Lung (tissue), 12 donors: ENCODE data around the gene IFI27L2. TPM values are rescaled to one million over a fixed set of nuclear protein-coding genes. Genes with fewer than 3 reads are reported as not detected.

Source experiments
- ATAC-seq: fragments of 200-7000 bp; cut with Tn5 transposase; one replicate; pipeline ENCODE4 v1.9.1; 2020; ENCODE audit warnings: moderate number of reproducible peaks; ENCODE audit not compliant: insufficient read depth, low FRiP score
- DNase-seq, 3 donors: peaks; one replicate each; pipeline ENCODE4 v3.0.0-alpha.2; 2013 to 2017
- H3K27ac ChIP-seq, 2 donors: one replicate each; pipeline ENCODE4 v1.5.1; 2013; ENCODE audit warnings: mild to moderate bottlenecking in 2 of 2, moderate library complexity in 2 of 2, control low read depth in 1 of 2, inconsistent platforms in 1 of 2, low read depth in 1 of 2, low read length in 1 of 2
- H3K27me3 ChIP-seq, 3 donors: one replicate each; pipeline ENCODE4 v1.5.1; 2013; ENCODE audit warnings: low read length in 2 of 3; ENCODE audit not compliant: control insufficient read depth in 3 of 3, insufficient read depth in 3 of 3
- H3K36me3 ChIP-seq, 4 donors: one replicate each; pipeline ENCODE4 v1.5.1; 2013; ENCODE audit warnings: low read length in 4 of 4, mild to moderate bottlenecking in 1 of 4, moderate library complexity in 1 of 4; ENCODE audit not compliant: control insufficient read depth in 4 of 4, insufficient read depth in 4 of 4
- H3K4me1 ChIP-seq, 5 donors: one replicate each; pipeline ENCODE4 v1.5.1; 2013; ENCODE audit warnings: low read length in 5 of 5, mild to moderate bottlenecking in 2 of 5, moderate library complexity in 1 of 5; ENCODE audit not compliant: control insufficient read depth in 5 of 5, insufficient read depth in 5 of 5
- H3K4me3 ChIP-seq: one replicate; pipeline ENCODE4 v1.5.1; 2013; ENCODE audit warnings: mild to moderate bottlenecking, control low read depth, moderate library complexity
- H3K9ac ChIP-seq, 2 donors: one replicate each; pipeline ENCODE4 v1.5.1; 2013; ENCODE audit warnings: low read length in 2 of 2, control low read depth in 1 of 2; ENCODE audit not compliant: insufficient read depth in 1 of 2
- H3K9me3 ChIP-seq, 4 donors: one replicate each; pipeline ENCODE4 v1.5.1; 2013; ENCODE audit warnings: low read length in 3 of 4, mild to moderate bottlenecking in 1 of 4, moderate library complexity in 1 of 4; ENCODE audit not compliant: control insufficient read depth in 4 of 4, insufficient read depth in 3 of 4
- WGBS, 2 donors: extraction: QIAGEN DNeasy Blood & Tissue Kit; methylation state at CpG; one replicate each; pipeline ENCODE4 v1.1.7; 2013; 5-methylcytosine and 5-hydroxymethylcytosine counted together
- polyA plus RNA-seq, 2 donors: library from polyadenylated mRNA; stranded (reverse); fragments of 200-250 nt; gene quantifications; one replicate each; pipeline ENCODE4 v1.2.1, GENCODE V29; 2013
- total RNA-seq, 2 donors: library from RNA; depleted of rRNA in 1 of 2; stranded (reverse); fragments of >200 nt in 1 of 2; gene quantifications; one replicate each; pipeline ENCODE4 v1.2.1, GENCODE V29; 2014 to 2021
- TF ChIP-seq, protein P1 (sequence below): IDR thresholded peaks from 2 replicates; pipeline ENCODE4 v1.5.1; 2012; ENCODE audit warnings: mild to moderate bottlenecking; ENCODE audit errors: control extremely low read depth, extremely low read depth
- donor health status: control.
- donor health status: control.
- donor health status: Bipolar disorder and iron deficiency.
- donor health status: healthy.
- donor health status: DM: yes; HTN: yes; CAD: no.

IFI27L2 gene
- total and polyA plus RNA-seq, 4 donors, result 27.2 to 127 (median 73.4) TPM

DNA sequence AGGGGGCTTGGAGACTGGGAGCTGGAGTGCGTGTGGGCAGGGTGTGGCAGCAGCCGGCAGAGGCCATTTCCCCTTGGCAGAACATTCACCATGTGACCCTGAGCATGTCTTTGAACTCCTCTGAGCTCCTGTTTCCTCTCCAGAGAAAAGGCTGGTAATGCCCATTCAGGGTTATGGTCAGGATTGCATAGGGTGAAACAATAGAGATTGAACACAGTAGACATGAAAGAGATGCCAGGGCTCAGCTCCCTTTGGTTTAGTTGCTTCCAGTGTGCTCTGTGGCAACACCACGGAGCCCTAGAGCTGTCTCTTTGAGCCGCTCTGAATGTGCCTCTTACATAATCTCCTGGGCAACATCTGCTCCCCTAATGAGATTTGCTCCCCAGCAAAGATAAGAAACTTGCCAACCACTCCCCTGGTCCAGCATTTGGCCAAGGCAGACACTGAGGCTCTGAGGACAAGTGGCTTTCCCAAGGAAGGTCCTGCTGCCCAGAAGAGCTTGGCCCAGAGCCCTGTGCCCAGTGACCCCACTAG lies 14.3 kb downstream of the IFI27L2 start:
- peak in 2 of 3 donors; percentile 6 to 53 for DNase-seq
- H3K4me1 ChIP-seq, result peaks cover 0 to 16% (median 5%) of the 10 kb centered on the region in 5 donors
- H3K9ac ChIP-seq, result no peak overlapping the region
- peak overlapping the region; percentile 36 to 87 for H3K27ac ChIP-seq
- H3K9me3 ChIP-seq, result peaks cover 0 to 7% (median 3%) of the 10 kb centered on the region in 4 donors
- peak; percentile 29 for ATAC-seq
- TF ChIP-seq, protein P1, sequence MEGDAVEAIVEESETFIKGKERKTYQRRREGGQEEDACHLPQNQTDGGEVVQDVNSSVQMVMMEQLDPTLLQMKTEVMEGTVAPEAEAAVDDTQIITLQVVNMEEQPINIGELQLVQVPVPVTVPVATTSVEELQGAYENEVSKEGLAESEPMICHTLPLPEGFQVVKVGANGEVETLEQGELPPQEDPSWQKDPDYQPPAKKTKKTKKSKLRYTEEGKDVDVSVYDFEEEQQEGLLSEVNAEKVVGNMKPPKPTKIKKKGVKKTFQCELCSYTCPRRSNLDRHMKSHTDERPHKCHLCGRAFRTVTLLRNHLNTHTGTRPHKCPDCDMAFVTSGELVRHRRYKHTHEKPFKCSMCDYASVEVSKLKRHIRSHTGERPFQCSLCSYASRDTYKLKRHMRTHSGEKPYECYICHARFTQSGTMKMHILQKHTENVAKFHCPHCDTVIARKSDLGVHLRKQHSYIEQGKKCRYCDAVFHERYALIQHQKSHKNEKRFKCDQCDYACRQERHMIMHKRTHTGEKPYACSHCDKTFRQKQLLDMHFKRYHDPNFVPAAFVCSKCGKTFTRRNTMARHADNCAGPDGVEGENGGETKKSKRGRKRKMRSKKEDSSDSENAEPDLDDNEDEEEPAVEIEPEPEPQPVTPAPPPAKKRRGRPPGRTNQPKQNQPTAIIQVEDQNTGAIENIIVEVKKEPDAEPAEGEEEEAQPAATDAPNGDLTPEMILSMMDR, result no peak
- H3K27me3 ChIP-seq, result no peaks in the 10 kb centered on the region
- WGBS, 2 donors, result 13 to 19% methylated on average over 4 of the region's 4 CpGs
- no peak overlapping the region for H3K4me3 ChIP-seq
- H3K36me3 ChIP-seq, result no peaks in the 10 kb centered on the region

DNA sequence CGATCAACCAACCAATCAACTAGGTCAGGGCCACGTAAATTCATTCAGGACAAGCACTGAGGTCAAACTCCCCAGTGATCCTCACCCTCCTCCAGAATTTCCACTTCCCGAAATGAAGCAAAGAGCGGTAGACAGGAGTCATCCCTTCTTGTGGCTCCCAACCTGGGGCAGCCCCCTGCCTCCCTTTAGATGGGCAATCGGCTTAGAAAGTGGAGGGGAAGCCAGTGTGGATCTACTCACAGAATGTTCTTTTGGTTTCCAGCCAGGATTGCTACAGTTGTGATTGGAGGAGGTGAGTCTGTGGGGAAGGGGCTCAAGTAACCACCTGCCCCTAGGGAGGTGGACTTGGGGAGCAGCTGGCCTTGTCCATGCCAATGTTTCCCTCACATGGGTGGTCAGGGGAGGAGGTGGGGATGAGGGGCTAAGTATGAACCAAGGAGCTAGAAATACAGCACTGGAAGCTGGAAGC lies 14.8 kb downstream of the IFI27L2 start:
- no peaks in the 10 kb centered on the region for H3K36me3 ChIP-seq
- no peak overlapping the region for H3K4me3 ChIP-seq
- peaks cover 0 to 19% (median 5%) of the 10 kb centered on the region in 5 donors for H3K4me1 ChIP-seq
- H3K9ac ChIP-seq, result no peak overlapping the region
- H3K27me3 ChIP-seq, result no peaks in the 10 kb centered on the region
- peak in 1 of 3 donors; percentile 9 for DNase-seq
- ATAC-seq, result no peak
- H3K27ac ChIP-seq, result peak overlapping the region; percentile 21 to 87
- WGBS, 2 donors, result 63 to 74% methylated on average over 5 of the region's 5 CpGs
- peaks cover 0 to 5% (median 2%) of the 10 kb centered on the region in 4 donors for H3K9me3 ChIP-seq
- TF ChIP-seq, protein P1, result no peak

DNA sequence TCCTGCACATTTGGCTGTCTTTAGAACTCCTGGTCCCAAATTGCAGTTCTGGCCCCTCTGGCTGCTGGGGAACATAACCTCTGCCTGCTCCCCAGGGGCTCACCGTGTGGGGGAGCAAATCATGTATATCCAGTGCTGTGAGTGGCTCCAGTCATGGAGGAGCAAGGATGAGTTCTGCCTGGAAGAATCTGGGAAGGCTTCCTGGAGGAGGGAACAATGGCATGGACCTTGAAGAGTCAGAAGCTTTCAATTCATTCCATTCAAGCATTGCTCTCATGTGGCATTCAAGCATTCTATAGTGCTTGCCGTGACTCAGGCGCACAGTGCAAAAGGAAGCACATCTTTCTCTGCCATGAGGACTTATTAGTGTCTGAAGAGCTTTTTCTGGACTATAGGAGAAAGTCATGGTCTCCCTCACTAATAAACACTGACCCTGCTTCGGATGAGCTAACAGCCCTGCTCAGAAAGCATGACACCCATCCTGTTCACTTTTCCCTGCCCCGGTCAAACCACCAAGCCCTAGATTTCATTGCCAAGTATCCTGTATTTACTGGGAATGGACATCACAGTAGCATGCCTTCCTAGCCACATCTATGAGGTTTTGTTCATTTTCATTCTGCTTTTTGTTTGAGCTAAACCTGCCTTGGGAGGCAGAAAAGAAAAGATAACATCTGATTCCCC lies 15.4 kb downstream of the IFI27L2 start:
- peak overlapping the region; percentile 66 to 87 for H3K27ac ChIP-seq
- H3K36me3 ChIP-seq, result no peaks in the 10 kb centered on the region
- H3K27me3 ChIP-seq, result no peaks in the 10 kb centered on the region
- H3K9me3 ChIP-seq, result peaks cover 0 to under 1% (median 0%) of the 10 kb centered on the region in 4 donors
- ATAC-seq, result no peak
- no peak overlapping the region for H3K4me3 ChIP-seq
- WGBS, 2 donors, result 69 to 80% methylated on average over 5 of the region's 5 CpGs
- TF ChIP-seq, protein P1, result no peak
- no peak for DNase-seq
- no peak overlapping the region for H3K9ac ChIP-seq
- peaks cover 0 to 23% (median 5%) of the 10 kb centered on the region in 5 donors for H3K4me1 ChIP-seq
